SK-N-SH (cell line): Measurements from ENCODE around the gene PRKCH.

Experiments used
- CHD2 ChIP-seq: fragments of 150-350 bp; IDR thresholded peaks from 2 replicates; pipeline ENCODE4 v1.6.1; 2018; ENCODE audit warnings: low read length; ENCODE audit not compliant: partially characterized antibody
- CTCF ChIP-seq: fragments of 200-600 bp; sonication (generic); IDR thresholded peaks from 2 replicates; pipeline ENCODE4 v1.6.1; 2017; ENCODE audit warnings: antibody characterized with exemption, mild to moderate bottlenecking, moderate library complexity
- EZH2phosphoT487 ChIP-seq: fragments of 200-600 bp; sonication (generic); IDR thresholded peaks from 2 replicates; pipeline ENCODE4 v1.6.1; 2017; ENCODE audit warnings: low read depth, mixed run types, mild to moderate bottlenecking, antibody characterized with exemption, moderate library complexity, borderline replicate concordance
- PBX3 ChIP-seq: IDR thresholded peaks from 2 replicates; pipeline ENCODE4; 2012
- POLR2AphosphoS5 ChIP-seq: IDR thresholded peaks from 2 replicates; pipeline ENCODE4 v1.6.1; 2012; ENCODE audit warnings: low read depth, low read length
- RAD21 ChIP-seq: IDR thresholded peaks from 2 replicates; pipeline ENCODE4 v1.6.1; 2012; ENCODE audit warnings: mild to moderate bottlenecking, low read length
- ZBTB33 ChIP-seq: IDR thresholded peaks from 2 replicates; pipeline ENCODE4 v1.4.0; 2012; ENCODE audit warnings: low read depth, borderline replicate concordance

GRCh38 chr14:61391119-61391518 lies 69.7 kb downstream of the PRKCH start:
- TF ChIP-seq RAD21: no peak
- TF ChIP-seq CHD2: no peak
- TF ChIP-seq ZBTB33: no peak
- TF ChIP-seq CTCF: no peak
- no peak for TF ChIP-seq POLR2AphosphoS5
- TF ChIP-seq EZH2phosphoT487: no peak
- TF ChIP-seq PBX3: no peak
